GM10266 (cell line): ENCODE data around the gene EN2.

Experiments used
- DNase-seq: peaks from one replicate; pipeline ENCODE4 v3.0.0; 2012; ENCODE audit errors: extremely low spot score
- CTCF ChIP-seq: IDR thresholded peaks from 2 replicates; pipeline ENCODE4 v1.5.1; 2012; ENCODE audit warnings: mild to moderate bottlenecking, low read depth; ENCODE audit not compliant: control insufficient read depth, insufficient read depth; ENCODE audit errors: missing control alignments

The EN2 gene

DNA sequence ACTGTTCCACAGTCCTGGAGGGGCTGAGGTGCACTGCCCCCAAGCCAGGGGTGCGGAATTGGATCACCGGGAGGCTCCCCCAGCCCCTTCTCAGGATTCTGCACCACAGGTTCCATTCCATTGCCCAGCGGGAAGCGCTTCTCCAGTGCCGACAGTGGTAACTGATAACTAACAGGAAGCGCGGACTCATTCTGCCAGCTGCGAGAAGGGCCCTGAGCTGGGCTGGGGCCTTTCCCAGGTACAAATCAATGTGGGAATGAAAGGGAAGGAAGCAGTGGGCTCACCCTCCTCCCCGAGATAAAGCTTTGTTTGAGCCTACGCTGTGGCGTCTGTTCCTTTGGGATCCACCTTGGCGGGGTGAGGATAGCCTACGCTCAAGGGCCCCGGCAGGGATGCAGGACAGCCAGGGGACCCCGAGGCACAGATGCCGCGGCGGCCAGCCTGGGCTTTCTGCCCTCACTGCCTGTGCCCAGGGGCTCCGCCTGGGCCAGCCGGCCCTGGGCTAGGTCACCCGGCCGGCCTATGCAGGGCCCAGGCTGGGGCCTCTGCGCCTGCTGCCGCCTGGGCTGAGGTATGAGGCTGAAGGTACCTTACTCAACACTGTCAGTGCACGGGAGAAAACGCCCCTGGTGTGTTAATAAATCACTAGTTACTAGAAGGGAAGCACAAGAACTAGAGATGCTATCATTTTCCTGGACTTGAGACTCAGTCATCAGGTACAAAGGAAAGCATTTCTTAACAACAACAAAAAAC, 39.4 kb downstream of the EN2 start:
- no peak for TF ChIP-seq CTCF

DNA sequence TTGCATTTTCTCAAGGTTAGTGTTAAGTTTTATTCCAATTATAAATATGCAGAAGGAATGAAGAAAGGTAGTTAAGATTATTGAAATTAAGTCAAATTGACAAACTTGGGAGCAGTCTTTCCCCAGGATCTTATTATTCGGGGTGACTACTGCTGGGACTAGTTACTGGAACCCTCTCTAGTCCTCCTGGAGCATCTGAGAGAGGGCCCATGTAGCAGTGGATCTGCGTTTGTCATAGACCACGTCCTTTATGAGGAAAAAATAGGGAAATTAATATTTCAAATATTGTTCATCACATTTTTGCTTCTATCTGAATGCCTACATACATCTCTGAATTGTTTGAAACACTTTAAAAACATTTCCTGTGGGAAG, 47.5 kb downstream of the EN2 start:
- no peak for TF ChIP-seq CTCF
- no peak for DNase-seq

More for the DNA sequence above, 39.4 kb downstream of the EN2 start:
- DNase-seq = no peak

- DNase-seq = no peak
- TF ChIP-seq CTCF = no peak
Measured at GRCh38 chr7:155506854-155507337, 49.0 kb downstream of the EN2 start.

DNA sequence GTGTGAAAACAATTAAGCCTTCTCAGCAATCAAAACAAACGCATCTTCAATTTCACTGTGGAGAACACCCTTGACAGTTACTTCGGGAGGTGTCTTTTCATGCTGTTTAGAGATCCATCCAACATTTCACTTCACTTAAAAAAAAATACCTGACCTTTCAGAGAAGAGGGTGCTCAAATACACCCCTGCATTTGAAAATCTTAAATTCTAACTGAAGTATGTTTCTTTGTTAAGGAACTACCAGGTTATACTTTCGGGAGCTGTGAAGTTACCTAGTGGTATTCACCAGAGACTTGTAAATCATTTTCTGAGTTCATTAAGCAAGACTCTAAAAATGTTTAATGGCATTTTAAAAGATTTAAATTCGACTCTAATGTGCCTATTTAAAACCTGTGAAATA, 49.6 kb downstream of the EN2 start:
- TF ChIP-seq CTCF = no peak

DNA sequence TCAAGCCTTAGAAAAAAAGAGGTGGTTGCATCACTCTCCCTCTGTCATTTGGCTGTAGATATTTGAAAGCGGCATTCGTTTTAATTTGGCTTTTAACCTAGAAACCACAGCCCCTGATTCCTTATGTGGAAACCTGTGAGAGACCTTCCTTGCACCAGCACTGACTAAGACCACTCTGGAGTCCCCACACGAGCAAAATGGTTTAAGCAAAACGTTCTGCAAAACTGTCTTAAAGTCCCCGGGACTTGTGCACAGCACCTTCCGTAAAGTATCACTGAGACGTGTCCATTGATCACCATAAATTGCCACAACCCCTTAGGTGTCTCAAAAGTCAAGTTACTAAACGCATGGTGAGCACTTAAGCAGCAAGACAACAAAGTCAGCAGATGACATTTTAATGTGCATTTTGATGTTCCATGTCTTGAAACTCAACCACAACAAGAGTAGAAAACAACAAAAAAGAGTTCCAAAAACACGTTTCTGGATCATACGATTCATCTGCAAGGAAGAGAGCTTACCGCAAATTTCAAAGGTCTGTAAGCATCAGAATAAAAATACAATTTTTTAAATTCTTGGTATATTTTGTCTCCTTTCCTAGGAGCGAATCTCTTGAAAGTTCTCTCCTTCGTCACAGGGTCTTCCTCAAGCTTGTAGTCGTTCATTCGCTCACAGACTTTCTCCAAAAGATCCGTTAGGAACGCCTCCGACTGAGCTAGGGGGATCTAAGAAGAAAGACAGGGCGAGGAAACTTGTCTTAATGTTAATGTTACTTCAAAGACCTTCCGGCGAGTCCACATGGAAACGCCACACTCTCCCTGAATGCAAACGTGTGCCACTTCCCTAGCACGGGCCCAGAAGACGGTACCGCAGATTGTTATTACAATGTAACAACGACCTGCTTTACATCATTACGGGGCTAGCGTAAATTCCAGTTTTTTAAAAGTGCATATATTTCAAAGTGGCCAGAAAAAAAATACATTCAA, 50.7 kb downstream of the EN2 start:
- no peak for DNase-seq
- no peak for TF ChIP-seq CTCF

More for the DNA sequence above, 49.6 kb downstream of the EN2 start:
- no peak for DNase-seq

DNA sequence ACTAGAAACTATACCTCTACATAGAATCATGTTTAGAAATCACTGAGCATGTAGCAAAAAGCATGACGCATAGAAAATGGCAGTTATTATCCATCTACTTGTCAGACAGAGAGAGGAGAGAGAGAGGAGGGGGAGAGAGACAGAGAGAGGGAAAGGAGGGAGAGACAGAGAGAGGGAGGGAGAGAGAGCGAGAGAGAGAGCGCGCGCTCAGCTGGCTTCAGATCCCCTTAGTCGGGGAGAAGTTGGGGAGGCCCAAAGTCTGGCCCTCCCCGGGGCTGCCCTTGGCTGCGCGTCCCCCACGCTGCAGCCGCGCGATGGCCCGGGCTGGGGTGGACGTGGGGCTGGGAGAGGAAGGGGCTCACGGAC, 51.4 kb downstream of the EN2 start:
- TF ChIP-seq CTCF = no peak

More for the DNA sequence above, 51.4 kb downstream of the EN2 start:
- no peak for DNase-seq
